GM19351 (cell line): Measurements from ENCODE around the gene PDE4A.
"Not testable (repeated sequence)": the region's sequence is repeated elsewhere in the genome, so short reads cannot be mapped to it uniquely, and the experiment has no call there.

ENCODE experiments used
- ATAC-seq: cut with Tn5 transposase; IDR thresholded peaks from one replicate; pipeline ENCODE4 v1.9.1; 2021; ENCODE audit warnings: mild to moderate bottlenecking, moderate library complexity; ENCODE audit not compliant: unreplicated experiment

PDE4A gene

DNA sequence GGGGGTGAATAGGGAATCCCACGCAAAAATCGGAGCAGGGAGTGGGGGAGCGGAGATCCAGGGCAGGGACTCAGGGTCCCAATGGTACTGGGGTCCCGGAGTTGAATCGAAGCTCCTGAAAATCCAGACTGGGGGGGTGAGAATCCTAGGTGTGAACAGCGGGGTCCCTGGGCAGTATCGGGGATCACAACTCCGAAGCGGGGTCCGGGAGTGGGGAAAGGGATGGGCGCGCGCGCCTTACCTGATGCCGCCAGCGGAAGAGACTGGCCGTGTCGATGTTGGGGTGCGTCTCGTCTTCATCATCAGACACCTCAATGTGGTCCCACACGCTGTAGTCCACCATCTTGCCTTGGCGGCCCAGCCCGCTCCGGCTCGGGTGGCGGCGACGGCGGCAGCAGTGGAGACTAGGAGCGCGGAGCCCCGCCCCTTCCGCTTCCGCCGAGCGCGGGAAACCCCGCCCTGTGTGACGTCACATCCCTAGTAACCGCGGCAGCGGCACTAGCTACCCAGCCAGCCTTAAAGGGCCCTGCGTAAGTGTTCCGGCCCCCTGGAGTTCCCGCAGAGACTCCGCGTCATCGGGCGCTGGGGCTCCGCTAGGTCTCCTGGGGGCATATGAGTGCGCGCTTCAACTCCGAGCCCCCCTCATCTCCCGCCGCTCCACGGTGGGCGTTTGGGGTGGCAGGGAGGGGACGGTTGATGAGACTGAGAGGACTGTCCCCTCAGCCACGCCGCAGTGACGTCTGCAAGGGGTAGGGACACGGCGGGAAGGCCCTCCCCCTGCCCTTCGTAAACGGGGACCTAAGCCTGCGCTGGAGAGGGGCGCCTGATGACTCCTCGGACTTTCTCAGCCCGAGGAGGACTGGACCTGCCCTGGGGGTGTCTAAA, 17.0 kb upstream of the PDE4A start, which contains the start of gene CDC37:
Gene CDC37 (minus strand): TSS at position 406 of the 885 bp plus-strand sequence. CDS start 63 bp downstream, at position 343.
- peak; percentile 69 for ATAC-seq

- ATAC-seq: no peak
Measured at GRCh38 chr19:10404888-10405820, 15.2 kb upstream of the PDE4A start.

DNA sequence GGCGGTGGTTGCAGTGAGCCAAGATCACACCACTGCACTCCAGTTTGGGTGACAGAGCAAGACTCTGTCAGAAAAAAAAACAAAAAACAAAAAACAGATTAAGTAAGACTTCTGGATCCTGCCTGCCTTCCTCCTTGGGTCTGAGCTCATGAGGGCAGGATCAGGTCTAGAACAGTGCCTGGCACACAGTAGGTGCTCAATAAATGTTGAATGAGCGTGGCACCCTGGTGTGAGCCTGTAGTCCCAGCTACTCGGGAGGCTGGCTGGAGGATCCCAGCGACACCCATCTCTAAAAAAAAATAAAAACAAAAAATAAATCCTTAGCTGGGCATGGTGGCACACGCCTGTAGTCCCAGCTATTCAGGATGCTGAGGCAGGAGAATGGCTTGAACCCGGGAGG, 14.1 kb upstream of the PDE4A start:
- ATAC-seq: no peak

DNA sequence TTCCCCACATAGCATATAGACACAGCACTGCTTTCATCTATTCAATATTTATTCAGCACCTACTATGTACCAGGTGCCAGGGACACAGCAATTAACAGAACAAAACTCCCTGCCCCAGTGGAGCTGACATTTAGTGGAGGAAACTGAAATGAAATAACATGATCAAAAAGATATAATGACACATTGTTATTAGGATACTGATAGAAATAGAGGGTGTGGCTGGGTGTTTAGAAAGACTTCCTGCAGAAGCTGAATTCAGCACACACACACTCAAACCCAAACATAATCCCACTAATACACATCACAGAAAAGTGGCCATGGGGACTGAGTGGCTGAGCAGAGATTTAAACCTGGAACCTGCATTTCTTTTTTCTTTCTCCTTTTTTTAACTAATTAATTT, 13.2 kb upstream of the PDE4A start:
- ATAC-seq: no peak

GRCh38 chr19:10408511-10409283, 11.6 kb upstream of the PDE4A start:
- no peak for ATAC-seq

- not testable (repeated sequence) for ATAC-seq
Measured at GRCh38 chr19:10411224-10411623, 9.1 kb upstream of the PDE4A start.

DNA sequence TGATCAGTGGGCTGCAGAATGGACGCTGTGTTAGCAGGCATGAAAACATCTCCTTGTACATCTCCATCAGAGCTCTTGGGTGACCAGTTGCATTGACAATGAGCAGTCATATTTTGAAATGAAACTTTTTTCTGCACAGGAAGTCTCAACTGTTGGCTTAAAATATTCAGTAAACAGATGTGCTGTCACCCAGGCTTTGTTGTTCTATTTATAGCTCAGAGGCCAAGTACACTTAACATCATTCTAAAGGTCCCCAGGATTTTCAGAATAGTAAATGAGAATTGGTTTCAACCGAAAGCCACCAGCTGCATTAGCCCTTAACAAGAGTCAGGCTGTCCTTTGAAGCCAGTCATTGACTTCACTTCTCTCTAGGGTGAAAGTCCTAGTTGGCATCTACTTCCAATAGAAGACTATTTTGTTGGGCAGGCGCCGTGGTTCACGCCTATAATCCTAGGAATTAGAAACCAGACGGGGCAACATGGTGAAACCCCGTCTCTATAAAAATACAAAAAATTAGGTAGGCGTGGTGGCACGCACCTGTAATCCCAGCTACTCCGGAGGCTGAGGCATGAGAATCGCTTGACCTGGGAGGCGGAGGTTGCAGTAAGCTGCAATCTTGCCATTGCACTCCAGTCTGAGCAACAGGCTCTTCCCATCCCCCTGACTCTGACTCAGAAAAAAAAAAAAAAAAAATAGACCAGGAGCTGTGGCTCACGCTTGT, 7.9 kb upstream of the PDE4A start:
- peak; percentile 61 for ATAC-seq

DNA sequence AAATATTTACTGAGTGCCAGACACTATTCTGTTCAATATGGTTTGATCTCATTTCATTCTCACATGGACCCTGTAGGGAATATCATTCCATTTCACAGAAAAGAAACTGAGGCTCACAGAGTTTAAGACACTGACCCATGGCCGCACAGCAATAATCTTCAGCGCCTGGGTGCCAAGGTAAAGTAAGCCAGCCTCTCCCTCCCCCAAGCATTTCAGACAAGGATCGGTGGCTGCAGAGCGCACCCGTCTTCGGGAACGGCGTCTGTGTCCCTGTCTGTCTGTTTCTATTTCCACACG, 4.3 kb upstream of the PDE4A start:
- no peak for ATAC-seq

DNA sequence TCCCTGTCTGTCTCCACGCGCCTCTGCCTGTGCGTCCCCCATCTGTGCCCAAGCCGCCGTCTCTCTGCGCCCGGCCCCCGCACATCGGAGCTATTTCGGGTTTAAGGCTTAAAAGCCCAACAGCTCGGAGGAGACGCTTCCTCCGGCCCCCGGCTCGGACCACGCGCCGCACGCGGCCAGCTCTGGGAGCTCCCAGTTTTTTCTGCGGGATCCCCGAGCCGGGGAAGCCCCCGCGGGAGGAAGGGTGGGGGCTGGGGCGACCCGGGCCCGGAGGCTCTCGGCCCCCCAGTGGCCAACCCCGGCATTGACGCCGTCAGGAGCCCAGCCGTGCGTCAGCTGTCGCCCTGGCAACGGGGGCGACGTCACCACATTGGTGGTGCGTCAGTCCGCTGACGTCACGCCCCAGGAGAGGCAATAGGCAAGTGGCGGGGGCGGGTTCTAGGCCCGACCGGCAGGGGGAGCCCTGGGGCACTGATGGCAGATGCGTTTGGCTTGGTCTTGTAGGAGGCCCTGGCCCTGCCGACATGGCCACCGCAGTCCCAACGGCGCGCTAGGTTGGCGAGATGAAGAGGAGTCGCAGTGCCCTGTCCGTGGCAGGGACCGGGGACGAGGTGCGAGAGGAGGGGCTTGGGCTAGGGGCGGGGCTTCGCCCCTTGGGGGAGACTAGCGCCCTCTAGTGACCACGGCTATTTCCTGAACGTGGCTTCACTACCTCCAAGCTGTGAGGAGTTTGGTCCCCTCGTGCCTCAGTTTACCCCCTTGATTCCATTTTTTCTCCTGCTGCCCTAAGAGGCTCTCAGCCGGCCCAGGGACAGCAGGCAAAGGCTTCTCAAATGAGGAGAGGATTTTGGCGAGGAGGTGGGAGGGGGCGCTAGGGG, 3.7 kb upstream of the PDE4A start:
- ATAC-seq: peak; percentile 36

DNA sequence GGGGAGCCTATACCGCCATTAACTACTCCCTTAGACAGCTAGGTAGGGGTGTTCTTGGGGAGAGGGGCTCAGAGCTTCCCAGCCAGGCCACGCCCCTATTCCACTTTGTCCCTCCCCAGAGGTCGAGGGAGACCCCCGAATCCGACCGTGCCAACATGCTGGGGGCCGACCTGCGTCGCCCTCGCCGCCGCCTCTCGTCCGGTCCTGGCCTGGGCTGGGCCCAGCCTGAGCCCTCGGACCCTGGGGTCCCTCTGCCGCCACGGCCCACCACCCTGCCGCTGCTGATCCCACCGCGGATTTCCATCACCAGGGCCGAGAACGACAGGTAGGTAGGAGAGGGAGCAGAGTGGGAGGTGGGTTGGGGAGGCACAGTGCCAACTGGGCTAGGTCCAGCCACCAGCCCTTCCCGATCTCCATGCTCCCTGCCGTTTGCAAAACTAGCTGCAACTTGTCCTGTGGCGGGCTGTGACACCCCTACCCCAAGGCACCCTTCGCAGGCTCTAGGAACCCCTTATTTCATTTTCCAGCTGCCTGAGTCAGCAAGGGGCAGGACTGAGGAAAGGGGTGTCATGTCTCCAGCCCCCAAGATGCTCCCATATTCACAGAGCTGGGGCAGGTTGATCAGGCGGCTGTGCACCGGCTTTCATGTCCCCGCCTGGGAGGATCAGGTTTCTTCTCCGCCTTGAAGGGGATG, 2.6 kb upstream of the PDE4A start:
- ATAC-seq: no peak

- no peak for ATAC-seq
Measured at GRCh38 chr19:10418235-10418484, 2.2 kb upstream of the PDE4A start.

DNA sequence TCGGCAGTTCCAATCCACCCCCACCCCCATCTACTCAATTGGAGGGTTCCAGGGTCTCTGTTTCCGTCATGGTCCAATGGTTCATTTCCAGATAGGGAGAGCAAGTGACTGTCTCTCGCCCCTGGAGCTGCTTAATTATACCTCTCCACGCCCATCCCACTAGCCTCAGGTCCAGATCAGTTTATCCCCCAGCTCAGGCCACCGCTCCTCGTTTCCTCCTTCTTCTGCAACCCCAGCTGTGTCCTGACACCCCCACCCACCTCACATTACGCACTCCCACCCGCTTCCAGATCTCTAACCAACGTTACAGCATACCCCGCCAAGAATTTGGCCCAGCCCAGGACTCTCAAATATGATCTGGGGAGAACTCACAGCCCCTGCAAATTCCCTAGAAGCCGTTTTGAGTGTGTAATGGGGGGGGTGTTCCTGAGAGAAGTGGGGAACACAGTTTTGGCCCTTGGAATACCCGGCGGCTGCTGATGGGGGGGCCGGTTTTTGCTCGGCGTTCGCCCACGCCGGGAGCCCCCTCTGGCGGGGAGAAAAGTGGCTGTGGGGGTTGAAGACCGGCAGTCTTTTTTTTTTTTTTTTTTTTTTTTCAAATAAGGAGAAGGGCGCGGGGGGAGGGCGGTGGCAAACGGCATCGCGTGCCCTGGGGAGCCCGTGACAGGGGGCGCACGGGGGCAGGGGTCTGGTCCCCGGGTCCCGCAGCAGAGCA, 1.7 kb upstream of the PDE4A start:
- ATAC-seq: no peak

DNA sequence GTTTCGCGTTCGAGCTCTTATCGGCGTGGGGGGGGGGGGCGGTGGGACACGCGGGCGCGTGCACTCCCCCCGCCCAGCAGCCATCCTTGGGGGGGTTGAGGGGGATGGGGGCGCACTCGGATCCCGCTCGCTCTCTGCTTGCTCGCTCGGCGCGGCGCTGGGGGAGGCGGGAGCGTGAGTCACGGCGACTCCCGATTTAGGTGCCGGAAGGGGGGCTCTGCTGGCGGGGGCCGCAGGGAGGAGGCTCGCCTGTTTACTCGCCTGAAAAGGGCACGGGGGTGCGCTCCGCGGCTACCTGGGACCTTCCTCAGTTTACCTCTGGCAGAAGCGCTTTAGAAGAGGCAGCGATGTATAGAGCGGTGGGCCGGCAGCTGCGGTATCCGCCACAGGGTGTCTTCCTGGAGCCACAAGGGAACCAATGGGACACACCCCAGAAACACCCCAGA, 1.1 kb upstream of the PDE4A start:
- ATAC-seq: no peak

DNA sequence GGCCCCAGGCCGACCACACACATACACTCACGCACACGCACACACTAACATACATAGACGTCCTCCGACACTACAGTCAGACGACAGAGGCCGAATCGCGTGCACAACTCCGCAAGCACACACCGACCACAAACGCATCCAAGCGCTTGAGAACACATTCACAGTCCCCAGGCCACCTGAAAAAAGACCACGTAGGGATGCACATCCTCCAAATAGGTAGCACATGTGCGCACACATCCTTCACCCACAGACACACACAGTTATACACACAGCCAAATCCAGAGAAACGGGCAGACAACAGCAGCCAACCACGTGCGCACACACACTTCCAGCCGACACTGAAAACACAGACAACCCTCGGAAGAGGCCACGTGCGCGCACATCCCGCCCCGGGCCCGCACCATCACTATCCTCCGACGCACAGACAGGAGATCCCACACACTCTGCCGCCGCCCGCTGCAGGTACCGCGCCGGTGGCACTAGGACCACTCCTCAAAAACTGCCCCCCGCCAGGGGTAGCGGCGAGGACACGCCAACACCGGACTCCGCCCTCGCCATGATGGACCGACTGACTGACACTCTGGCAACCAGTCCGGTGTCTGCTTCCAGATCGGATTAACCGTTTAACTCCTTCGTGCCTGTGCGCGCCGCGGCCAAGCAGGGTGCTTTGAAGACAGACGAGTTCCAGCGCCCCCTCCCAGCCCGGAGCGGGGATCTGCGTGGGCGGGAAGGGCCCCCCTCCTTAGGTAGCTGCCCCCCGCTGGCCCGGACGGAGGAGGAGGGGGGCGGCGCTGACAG, 493 bp upstream of the PDE4A start:
- no peak for ATAC-seq

DNA sequence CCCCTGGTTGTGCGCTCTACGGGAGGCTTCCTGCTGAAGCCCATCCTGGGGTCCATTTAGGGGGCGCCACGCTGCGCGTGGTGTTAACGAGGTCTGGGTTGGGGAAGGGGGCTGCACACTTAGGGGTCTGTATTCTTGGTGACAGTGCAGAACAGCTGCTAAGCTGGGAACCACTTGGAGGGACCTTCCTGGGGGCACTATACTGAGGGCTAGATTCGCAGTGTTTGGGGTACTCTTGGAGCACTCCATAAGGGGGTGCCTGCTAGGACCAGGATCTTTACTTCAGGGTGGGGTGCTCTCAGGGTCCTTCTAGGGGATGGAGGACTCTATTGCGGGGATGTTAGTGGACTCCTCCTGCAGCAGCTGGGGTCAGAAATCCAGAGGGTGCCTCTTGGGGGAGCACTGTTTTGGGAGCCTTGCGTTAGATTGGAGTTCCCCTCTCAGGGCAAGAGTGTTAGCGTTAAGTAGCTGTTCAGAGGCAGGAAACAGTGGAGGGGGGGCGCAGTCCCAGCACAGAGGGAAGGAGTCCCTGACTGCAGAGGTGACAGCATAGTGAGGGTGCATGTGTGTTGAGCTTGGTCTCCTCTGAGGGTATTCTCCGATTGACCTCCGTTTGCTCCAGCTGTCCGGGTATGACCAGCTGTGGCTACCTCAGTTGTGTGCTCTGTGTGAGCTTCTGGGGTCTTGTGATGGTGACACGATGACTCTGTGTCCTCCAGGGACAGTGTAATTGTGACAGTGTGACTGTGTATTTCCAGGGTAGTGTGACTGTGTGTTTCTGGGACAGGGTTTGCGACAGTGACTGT, 1.1 kb downstream of the PDE4A start:
- no peak for ATAC-seq

- no peak for ATAC-seq
Measured at GRCh38 chr19:10422046-10422461, 1.7 kb downstream of the PDE4A start.

GRCh38 chr19:10422846-10423245, 2.5 kb downstream of the PDE4A start:
- no peak for ATAC-seq
